ENCODE results near the gene GOLGB1.
A peak's percentile ranks its signal among the peaks of the same experiment; 100 is the strongest.
"Not testable (repeated sequence)": the region's sequence is repeated elsewhere in the genome, so short reads cannot be mapped to it uniquely, and the experiment has no call there.

GOLGB1 gene

GRCh38 chr3:121690777-121691405, 58.6 kb downstream of the GOLGB1 start:
- DNase-seq (ENCODE audit: low read depth) = no peak

- DNase-seq (ENCODE audit: low read depth) = not testable (repeated sequence)
These were observed 60.8 kb downstream of the GOLGB1 start for GRCh38 chr3:121688747-121689146.

- no peak for DNase-seq (ENCODE audit: low read depth)
These were observed 67.7 kb downstream of the GOLGB1 start for GRCh38 chr3:121681792-121682191.

- no peak for DNase-seq (ENCODE audit: low read depth)
These were observed 72.4 kb downstream of the GOLGB1 start for GRCh38 chr3:121677141-121677540.

- DNase-seq (ENCODE audit: low read depth) = no peak
These were observed 78.9 kb downstream of the GOLGB1 start for GRCh38 chr3:121670676-121671075.

DNA sequence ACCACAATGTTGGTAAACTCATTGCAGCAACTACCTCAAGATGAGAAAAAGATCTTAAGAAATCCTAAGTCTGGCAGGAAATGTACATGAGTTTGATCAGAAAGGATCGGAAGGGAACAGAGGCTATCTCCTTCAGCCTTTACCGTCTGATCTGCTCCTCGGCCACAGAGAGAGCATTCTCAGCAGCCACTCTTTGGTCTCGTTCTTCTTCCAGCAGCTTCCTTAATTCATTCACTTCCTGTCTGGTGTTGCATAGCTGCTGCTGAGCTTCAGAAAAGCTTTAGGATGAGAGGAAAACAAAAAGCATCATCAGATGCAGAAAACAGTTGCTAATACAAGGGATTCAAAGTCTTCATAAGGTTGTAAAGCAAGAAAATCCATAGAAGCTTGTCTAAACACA, 82.2 kb downstream of the GOLGB1 start:
- DNase-seq (ENCODE audit: low read depth) = no peak

GRCh38 chr3:121665488-121665887, 84.1 kb downstream of the GOLGB1 start:
- DNase-seq (ENCODE audit: low read depth) = no peak

DNA sequence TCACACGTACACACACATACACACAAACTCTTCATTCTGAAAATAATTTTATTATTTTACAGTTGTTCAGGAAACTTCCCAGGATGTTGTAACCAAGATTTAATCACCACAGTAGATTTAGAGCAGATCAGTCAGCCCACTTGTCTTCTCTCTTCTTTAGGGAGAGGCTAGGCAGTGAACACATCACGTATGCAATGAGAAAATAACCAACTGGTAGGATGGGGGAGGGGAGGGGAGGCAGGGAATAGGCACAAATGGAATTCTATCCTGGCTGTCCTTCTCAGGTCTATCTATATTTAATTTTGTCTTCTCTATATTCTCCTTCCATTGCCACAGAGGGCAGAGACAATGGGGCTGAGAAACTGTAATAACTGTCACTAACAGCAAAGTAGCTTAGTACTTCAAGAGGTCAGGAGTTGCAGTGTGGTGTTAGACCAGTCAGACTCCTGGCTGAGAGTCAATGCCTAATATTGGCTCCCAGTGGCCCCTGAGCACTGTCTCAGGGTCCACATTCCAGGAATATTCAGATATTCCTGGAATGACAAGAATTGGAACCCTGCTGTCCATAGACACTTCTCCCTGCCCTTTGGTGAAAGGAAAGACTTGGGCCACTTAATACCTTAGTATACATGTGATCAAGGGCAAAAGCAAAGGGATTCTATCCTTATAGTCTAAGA, 86.2 kb downstream of the GOLGB1 start:
- no peak for DNase-seq (ENCODE audit: low read depth)

DNA sequence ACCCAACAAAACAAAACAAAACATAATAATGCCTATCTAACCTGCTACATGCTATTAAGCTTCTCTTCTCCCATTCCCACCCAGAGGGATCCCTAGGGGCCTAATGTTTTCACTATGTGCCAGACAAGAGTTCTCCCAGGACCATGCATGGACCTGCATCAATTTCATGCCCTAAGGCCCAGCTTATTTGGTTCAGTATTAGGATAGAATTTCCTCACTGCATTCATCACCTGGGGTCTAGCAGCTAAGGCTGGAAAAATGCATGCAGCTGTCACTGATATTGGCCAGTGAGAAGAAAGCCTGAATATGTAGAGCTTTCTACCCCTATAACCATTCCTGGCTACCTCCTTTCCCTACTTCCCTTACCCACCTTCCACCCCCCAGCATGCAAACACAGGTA, 86.8 kb downstream of the GOLGB1 start:
- DNase-seq (ENCODE audit: low read depth) = no peak

GRCh38 chr3:121661376-121661775, 88.2 kb downstream of the GOLGB1 start:
- no peak for DNase-seq (ENCODE audit: low read depth)

GRCh38 chr3:121660356-121661171, 89.0 kb downstream of the GOLGB1 start, which contains the start of gene HCLS1:
Gene HCLS1 (minus strand): TSS chr3:121660903. CDS start chr3:121658347, 2,556 bp downstream.
- peak; percentile 58 for DNase-seq (ENCODE audit: low read depth)

DNA sequence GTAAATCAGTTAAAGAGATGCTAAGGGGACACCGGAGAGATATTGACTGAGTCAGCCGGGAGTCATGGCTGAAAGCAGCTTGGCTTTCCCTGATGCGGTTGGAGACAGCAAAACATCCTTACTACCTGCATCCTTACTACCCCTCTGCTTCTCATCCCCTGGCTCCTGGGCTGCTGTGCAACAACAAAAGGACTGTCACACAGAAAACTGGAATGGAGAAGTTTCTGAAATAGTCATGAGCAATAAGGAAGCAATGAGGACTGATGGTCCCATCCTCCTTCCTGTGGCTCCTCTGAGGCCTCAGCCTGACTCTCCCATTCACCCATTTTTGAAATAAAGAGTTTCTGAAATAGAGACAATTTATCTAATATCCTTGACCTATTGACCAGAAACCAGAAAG, 90.0 kb downstream of the GOLGB1 start:
- no peak for DNase-seq (ENCODE audit: low read depth)

DNA sequence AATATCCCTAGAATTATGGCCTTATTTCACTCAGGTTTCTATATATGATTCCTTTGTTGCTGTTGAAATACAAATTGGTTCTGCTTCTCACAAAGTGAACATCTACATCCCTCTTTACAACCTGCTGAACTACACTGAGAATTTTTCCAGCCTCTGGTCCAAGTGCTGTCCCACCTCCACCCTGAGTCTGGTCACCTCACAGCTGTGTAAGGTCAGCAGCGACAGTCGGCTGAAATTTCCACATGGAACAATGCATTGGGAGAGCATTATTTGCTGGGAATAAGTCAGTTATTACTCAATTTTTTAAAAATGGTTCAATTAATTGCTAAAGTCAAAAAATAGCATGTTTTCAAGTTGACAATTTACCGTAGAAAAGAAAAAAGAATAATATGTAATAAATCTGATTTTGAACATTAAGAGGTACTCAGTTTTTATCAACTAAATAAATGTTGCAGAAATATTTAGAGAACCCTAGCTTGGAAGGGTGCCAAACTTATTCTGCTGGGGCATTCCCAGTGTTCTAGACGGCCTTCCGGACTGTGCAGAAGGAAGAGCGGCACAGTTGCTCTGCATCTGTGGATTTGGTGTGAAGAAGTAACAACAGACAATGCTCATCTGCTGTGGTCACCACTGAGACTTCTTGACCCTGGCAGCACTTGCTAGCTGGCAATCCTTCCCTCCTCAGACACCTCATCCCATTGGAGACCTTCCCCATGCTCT, 90.7 kb downstream of the GOLGB1 start:
- DNase-seq (ENCODE audit: low read depth) = no peak

- DNase-seq (ENCODE audit: low read depth) = no peak
These were observed 94.8 kb downstream of the GOLGB1 start for GRCh38 chr3:121654493-121655385.

- DNase-seq (ENCODE audit: low read depth) = no peak
These were observed 97.9 kb downstream of the GOLGB1 start for GRCh38 chr3:121651684-121652083.

- no peak for DNase-seq (ENCODE audit: low read depth)
These were observed 99.9 kb downstream of the GOLGB1 start for GRCh38 chr3:121649645-121650044.

- DNase-seq (ENCODE audit: low read depth) = no peak
These were observed 101.2 kb downstream of the GOLGB1 start for GRCh38 chr3:121648219-121648958.

- DNase-seq (ENCODE audit: low read depth) = no peak
These were observed 104.5 kb downstream of the GOLGB1 start for GRCh38 chr3:121645054-121645453.

GRCh38 chr3:121642601-121643314, 106.8 kb downstream of the GOLGB1 start:
- DNase-seq (ENCODE audit: low read depth) = no peak

DNA sequence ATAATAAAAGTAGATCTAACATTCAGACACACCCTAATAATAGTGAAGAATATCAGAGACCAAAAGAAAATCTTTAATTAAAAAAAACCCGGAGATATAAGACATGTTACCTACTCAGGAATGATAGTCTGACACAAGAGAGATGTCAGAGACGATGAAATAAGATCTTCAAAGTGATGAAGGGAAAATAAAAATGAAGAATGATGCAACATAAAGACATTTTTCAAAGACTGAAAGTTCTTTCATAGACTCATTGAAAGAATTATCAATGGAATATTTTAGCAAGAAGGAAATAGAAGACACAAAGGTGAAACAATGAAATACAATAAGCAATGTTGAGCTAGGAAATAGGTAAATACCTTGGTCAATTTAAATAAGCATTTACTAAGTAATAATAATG, 108.4 kb downstream of the GOLGB1 start:
- no peak for DNase-seq (ENCODE audit: low read depth)

Measured in activated T-helper 9 cell treated with anti-CD3 and anti-CD28 coated beads, Interleukin-2, amount 50 U/mL, for 16 hours (primary cell).